ENCODE data around the gene EML4.
A peak's percentile ranks its signal among the peaks of the same experiment; 100 is the strongest.
"Not testable (repeated sequence)": the region's sequence is repeated elsewhere in the genome, so short reads cannot be mapped to it uniquely, and the experiment has no call there.

Gene EML4

DNA sequence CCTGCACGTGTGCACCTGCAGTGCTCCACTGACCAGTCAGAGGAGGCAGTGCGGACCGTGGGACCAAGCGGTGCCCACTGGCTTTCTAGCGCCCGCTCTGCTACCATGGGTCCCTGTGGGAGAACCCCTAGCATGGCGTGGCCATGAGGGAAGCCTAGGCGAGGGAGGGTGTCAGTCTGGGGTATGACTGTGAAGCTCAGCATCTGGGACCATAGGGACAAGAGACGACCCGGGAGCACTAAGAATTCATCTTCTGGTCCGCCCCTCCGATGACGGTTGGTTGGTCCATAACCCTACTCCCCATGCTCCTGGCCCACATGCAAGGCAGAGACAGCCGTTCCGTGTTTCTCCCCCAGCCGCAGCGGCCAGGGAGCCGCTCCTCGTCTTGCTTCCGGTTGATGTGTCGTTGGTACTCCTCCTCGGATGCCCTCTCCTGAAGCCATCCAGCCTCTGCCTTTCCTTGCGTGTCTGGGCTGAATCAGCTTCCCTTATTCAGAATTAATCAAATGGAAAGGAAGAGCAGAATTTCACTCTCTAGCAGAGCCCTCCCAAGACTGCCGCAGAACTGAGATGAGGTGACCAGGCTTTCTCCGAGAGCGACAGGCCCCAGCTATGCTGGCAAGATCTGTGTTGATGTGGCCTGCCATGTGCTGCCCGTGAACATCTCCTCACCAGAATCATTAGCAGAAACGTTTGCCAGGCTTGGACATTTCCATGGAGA lies 168.9 kb downstream of the EML4 start:
- no peak for DNase-seq

DNA sequence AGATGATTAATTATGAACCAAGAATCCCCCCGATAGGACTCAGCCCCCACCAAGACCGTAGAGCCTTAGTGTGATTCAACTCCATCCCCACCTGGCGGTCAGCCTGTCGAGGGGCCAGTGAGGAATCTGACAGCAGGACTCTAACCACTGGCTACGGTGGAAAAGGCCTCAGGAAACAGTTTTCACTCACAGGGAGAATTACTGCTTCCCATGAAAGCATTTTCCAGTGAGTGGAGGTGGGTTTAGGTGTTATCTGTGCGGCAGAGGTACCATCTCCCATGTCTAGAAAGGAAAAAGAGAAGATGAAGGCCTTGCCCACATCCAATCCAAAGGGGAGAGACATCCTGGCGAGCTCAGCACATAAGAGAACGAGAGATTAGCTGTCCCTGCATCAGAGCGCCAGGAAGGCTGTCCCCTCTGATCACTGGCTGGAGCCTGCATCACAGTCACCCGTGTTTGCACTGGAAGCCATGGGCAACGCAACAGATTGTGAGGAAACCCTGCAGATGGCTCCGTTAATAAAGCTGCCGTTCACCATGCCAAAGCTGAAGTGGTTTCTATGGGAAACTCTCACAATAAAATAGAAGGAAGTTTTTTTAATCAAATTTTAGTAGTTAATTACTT lies 169.5 kb downstream of the EML4 start:
- no peak for DNase-seq

DNA sequence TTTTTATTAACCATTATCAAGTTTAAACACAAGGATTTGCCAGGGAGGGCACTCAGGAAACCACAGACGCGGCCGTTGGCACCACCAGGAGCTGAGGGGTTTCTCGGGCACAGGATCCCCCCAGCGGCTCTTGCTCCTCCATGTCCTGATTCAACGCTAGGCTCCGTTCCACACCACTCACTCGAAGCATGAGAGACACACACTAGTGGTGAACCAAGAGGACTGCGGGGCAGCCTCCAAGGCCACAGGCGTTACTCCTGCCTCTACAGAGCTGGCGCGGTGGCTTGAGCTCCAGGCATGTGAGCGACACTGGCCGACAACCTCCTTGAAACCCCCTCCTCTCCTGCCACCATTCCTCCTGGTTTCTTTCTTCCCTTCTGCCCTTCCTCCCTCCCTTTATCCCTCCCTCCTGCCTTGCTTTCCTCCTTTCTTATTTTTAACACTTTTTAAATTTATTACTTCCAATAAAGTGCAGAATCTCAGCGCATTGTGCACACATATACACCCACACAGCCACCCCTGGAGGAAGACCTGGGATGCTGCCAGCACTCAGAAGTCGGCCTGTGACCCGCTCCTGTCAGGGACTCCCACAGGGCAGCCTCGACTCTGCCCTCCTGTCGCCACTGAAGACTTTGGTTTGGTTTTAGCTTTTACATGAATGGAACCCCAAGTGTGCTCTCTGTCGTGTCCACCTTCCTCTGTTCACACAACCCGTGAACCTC lies 170.2 kb downstream of the EML4 start:
- DNase-seq, result no peak

DNA sequence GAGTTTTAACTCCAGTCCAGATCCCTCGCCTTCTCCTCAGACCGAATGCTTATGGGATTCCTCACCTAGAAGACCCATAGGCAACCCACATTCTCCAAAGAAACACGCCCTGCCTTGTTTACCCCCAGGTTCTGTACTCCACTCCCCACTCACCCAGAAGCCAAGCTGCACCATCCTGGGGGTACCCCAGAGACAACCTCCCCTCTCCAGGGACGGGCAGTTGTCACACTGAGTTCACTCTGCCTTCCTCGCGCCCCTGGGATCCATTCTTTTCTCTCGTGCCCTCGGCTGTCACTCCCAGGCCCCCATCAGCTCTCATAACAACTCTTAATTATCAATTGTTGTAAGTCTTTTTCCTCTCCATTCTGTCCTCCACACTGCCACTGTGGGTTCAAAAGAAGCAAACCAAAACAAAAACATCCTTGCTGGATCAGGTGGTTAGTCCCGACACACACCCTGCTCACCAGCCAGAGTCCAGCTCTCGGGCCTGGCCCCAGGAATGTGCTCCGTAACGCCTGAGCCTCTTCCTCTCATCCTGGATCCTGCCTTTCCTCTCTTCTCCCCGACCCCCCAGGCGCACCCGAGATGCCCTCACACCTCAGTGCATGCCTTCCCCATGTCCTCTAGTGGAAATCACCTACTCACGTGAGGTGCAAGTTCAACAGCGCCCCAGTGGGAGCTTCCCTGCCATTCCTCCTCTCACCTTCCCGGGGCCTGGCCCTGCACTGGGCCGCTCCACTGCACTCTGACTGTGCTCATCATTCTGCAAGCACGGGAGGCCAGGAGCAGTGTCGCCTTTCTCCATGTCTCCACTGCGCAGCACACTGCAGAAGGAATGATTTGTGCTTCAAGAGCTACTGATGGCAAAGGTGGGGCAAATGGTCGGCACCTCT lies 171.1 kb downstream of the EML4 start:
- DNase-seq, result no peak

DNA sequence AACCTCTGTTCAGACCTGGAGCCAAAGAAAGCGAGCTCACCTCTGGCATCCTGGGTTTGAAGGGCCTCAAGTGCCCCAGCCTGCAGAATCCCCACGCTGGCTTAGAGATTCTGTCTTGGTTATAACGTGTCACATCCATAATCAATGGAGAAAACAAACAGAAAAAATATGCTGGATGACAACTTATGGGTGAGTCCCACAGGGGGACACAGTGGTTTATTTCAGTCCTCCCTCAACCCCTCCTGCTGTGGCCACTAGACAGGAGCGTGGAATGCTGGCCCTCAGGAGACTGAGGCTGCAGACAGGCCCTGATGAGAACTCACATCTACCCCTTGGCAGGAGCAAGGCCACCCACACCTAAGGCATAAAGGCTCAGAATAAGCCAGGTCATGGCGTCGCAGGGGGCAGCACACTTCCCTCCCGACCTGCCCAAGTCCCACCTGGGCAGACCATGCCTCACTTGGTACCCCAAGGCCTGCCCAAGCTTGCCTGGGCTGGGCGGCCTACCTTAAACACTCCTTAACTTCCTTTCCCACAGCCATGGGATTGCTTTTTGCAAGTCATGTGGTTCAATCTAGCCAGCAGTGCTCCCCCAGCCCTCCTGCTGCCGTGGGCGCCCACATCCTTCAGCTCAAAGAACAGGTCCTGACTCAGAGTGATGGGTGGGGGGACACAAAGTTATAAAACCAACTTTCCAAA lies 171.9 kb downstream of the EML4 start:
- no peak for DNase-seq

DNA sequence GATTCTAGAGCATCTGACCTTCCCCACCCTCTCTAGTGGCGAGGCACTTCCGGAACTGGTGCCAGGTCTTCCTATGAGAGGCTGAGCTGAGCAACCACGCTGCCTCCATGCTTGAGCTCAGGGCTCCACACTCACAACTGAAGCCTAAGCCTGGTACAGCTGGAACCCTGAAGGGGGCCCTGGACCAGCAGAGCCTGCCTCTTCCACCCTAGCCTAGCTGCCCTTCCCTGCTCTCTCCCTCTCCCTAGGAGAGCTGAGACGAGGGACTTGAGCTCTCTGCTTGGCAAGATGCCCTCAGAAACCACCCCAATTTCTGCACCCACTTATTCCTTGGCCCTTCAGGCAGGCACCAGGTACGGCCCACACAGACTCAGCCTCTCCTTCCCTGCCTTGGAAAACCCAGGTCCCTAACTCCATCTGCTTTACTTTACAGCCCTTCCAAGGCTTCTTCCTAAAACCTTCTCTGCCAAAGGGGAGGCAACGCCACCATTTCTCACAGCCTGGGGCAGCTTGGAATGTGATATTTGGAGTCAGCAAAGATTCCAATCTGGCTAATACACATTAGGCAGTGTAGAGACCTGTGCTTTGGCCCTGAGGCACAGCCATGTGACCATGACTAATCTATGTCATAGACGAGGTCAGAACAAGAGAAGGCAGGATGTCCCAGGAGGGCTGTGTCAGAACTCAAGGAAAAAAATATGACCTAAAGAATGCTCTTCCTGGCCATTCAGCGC lies 173.1 kb downstream of the EML4 start:
- no peak for DNase-seq

DNA sequence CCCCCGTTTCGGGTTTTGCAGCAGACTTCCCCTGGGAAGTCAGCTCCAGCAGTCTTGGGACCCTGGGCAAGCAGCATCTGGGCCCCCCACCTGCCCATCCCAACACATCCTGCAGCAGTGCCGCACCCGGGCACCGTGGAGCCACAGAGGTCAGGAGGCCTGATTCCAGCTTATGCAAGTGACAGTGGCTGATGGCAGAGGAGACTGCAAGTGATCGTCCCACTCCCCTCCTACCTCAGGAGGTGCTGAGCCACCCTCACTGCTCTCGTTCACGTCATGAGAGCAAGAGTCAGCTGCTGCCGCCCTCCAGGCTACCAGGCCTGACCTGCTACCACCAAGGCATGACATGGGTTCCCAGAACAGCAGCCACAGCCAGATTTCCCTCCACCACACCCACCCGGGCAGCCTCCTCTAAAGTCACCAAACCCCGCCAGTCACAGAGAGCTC lies 173.7 kb downstream of the EML4 start:
- no peak for DNase-seq

DNA sequence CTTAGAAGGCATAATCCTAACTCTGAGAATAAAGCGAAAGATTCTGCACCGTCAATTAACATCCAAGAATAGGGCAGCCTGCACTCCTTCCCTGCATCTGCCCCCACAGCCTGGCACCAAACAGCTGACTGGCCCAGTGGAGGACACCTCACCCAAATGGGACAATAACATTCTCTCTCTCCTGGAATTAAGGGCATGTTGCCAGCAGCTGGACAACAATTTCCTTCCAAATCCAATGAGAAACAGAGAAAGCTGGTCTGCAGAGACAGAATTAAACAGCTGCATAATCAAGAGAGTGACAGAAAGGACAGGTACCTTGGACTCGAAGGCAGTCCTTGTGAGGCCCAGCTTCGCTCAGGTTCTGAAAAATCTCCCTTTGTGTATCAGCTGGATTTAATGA lies 176.8 kb downstream of the EML4 start:
- no peak for DNase-seq

DNA sequence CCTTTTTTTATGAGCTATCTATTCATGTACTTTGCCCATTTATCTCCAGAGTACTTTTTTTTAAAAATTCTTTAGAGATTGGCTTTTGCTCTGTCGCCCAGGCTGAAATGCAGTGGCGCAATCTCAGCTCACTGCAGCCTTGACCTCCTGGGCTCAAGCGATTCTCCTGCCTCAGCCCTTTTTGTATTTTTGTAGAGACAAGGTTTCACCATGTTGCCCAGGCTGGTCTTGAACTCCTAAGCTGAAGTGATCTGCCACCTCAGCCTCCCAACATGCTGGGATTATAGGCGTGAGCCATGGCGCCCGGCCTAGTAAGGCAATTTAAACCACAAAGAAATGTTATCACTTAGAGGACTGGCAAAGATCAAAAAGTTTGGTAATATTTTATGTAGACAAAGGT lies 177.7 kb downstream of the EML4 start:
- DNase-seq, result not testable (repeated sequence)

DNA sequence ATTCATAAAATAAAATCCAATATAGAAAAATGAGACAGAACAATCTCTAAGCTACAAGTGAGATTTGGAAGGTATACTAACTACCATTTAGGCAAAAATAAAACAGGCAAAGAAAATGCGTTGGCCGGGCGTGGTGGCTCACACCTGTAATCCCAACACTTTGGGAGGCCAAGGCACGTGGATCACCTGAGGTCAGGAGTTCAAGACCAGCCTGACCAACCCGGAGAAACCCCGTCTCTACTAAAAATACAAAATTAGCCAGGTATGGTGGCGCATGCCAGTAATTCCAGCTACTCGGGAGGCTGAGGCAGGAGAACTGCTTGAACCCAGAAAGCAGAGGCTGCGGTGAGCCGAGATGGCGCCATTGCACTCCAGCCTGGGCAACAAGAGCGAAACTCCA lies 178.4 kb downstream of the EML4 start:
- not testable (repeated sequence) for DNase-seq

DNA sequence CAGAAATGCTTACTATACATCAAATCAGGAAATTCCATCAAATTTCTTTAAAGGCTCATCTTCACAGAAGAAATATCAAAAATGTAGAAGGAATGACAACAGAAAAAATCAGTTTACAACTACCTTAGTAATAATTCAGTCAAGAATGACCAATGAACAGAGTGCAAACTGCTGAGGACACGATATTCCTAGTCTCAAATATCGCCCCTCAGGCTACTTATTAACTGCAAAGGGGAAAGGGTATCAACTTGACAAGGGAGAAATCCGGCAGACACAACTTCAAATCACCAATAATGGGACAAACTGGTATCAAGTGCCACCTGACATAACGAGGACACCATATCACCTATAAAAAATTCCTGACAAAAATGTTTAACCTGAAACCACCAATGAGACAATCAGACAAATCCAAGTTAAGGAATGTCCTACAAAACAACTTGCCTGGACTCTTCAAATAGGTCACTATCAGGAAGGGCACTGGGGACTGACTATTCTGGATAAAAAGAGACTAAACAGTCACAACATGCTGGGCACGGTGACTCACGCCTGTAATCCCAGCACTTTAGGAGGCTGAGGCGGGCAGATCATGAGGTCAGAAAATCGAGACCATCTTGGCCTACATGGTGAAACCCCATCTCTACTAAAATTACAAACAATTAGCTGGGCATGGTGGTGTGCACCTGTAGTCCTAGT lies 179.1 kb downstream of the EML4 start:
- DNase-seq, result no peak

DNA sequence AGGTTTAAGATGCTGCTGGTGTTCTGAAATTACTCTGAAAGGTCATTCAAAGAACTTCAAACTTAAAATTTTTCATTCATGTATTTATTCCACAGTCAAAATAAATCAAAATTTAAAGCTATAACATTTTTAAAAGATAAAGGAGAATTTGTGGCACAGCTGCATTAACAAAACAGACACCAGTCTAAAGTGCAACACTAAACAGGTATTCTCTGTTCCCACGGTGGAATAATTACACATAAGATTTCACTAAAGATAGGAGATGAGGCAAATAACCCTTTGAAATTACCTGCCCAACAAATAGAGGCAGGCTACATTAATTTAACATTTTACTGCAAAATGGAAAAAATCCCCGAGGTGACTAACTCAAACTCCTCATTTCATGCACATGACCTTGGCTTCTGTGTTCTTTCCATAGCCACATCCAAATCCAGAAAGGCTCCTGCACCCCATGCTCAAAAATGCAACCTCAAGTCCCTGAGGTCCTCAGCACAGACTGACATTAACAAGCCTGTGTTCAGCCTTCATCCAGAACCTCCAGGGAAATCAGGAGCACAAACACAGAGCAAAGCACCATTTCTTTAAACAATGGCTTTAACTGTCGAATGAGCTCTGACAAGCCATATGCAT lies 181.4 kb downstream of the EML4 start:
- DNase-seq, result no peak

DNA sequence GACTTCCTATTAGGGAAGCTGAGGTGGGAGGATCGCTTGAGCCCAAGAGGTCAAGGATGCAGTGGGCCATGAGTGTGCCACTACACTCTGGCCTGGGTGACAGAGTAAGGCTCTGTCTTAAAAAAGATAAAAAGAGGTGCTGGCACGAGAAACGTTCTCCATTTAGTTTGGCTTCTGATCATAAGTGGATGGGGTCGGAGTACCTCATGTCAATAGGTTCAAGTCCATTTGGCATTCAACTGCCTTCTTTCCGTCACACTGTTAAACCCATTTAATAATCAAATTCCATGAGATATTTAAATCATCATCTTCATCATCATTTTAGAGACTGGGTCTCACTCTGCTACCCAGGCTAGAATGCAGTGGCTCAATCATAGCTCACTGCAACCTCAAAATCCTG lies 182.7 kb downstream of the EML4 start:
- no peak for DNase-seq

DNA sequence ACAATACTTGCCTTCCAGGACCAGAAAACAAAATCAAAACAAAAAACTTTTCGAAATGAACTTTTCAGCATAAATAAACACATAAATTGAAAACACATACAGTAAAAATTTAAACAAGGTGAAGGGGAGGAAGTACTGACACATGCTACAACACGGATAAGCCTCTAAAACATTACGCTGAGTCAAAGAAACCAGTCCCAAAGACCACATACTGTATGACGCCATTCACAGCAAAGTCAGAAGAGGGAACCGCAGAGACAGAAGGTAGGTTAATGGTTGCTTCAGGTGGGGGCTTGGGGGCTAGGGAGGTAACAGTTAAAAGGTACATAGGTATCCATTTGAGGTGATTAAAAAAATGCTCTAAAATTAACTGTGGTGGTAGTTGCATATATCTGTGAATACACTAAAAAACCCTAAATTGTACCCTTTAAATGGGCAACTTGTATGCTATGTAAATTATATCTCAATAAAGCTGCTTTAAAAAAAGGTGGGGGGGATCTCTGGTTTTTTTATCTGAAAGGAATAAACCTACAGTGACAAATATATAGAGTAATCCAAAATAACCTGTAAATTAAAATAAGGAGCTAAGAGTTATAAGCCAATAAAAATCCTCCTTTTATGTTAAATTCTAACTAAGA lies 184.8 kb downstream of the EML4 start:
- no peak for DNase-seq

DNA sequence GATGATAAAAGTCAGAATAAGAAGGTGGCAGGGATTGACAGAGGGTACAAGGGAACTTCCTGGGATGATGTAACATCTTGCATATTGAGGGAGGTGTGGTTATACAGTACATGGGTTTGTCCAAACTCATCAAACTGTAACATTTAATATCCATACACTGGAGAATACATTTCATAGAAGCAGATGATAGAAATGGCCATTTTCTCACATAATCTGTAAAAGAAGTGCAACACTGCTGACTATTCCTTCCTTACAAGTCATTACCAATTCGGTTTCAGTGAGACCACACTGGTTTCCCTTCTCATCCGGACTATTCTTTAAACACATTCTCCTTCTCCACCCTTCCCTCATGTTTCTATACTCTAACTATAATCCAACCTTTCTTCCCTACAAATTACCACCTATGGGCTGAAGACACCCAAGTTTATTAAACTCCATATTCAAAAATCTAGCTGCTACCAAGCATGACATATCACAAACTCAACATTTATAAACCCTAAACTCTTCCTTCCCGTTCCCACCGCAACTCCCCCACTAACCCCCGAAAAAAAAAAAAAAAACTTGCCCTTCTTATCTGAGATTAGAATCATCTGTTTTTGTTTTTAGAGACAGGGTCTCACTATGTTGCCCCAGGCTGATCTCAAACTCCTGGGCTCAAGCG lies 190.3 kb downstream of the EML4 start:
- no peak for DNase-seq

DNA sequence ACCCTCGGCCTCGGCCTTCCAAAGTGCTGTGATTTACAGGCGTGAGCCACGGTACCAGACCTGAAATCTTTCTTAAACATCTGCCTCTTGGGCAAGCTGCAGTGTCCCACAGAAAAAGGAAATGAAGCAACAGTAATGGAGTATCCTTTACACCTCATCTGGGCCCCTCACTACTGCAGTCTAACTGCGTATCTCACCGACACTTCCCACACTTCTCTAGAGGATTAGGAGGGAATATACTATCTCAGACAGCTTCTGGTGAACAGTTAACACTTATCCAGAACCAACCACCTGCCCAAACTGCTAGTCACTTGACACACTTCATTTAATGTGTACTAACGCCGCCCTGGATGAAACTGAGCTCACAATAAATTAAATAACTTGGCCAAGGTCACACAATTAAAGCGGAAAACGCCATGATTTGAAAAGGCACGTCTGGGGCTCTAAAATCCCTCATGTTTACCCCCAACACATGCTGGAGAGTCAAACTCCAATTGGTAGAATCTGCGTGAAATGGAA lies 190.9 kb downstream of the EML4 start:
- DNase-seq, result no peak

DNA sequence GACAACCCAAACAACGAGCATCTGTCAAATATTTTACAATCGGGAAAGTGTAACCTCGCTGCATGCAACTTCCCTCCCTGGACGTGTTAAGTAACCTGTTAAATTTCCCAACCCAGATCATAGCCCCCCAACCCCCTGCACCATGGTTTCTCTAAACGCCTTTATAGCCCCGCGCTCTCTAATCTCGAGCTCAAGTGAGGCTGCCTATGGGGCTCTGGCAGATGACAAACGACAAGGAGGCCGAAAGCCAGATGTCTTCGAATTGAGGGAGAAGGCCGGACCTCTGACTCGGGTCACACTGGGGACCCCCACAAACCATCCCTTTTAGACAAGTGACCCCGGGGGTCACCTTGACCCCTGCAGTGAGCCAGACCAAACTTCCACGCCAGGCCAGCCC lies 191.3 kb downstream of the EML4 start:
- DNase-seq, result no peak

DNA sequence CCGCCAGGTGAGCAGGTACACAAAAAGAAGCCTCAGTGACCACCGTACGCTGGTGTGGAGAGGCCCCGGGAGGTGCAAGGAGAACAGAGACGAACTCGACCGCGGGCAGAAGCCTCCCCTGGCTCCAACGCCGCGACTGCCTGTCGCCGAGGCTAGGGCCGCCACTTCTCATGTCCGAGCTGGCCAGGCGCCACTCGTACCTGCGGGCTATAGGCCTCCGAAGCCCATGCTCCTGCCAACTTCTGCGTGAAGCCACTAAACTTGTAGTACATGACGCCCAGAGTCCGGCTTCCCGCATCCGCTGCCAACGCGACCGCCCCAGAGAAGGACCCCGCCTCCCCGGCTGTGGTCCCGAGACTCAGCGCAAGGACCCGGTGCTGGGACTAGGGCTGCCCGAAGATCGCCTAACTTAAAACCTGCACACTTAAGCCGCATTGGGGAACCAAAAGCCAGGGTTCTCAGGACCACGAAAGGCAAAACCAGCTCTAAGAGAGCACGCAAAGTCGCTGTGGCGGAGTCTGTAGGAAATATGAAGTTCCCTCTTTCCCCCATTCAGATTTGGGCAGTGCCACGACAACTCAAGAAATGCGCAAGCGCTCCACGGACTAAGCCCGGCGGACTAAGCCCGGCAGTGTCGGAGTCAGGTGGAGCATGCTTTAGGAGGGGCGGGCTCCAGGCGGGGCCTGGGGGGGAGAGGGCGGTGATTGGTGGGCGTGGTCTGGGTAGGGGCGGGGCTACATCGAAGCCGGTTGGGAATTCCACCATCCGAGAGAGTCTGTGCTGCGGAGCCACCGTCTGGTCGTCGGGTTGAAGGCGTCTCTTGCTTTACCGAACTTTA lies 192.0 kb downstream of the EML4 start, which contains the start of gene COX7A2L:
TSS of gene COX7A2L (minus strand) at position 328 of the 838 bp plus-strand sequence. CDS start at position 272, 56 bp downstream.
- DNase-seq, result peak; percentile 93
